ENCODE measurements around the gene INTS7.

DNA sequence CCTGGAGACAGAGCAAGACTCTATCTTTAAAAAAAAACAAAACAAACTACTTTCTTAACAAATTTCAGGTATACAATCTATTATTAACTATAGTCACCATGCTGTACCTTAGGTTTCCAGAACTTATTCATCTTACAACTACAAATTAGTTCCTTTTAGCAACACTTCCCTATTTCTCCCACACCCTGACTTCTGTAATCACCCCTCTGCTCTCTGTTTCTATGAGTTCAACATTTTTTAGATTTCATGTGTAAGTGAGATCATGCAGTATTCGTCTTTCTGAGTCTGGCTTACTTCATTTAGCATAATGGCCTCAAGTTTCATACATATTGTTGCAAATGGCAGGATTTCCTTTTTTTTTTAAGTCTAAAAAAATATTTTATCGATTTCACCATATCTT, 126.9 kb downstream of the INTS7 start:
- TF ChIP-seq POLR2AphosphoS5 (IDR thresholded peaks at IDR 0.05), result no peak
- no peak for TF ChIP-seq CTCF (IDR thresholded peaks at IDR 0.05)
- TF ChIP-seq POLR2A (IDR thresholded peaks at IDR 0.05), result no peak
- no peak for TF ChIP-seq EP300 (IDR thresholded peaks at IDR 0.05)

Measured in sigmoid colon (tissue), 4 donors.